HG03060 (cell line): ENCODE data around the gene SMIM7.

Experiments
- ATAC-seq: cut with Tn5 transposase; IDR thresholded peaks from one replicate; pipeline ENCODE4 v1.9.1; 2021; ENCODE audit warnings: low read depth, moderate number of reproducible peaks; ENCODE audit not compliant: unreplicated experiment

SMIM7 gene

DNA sequence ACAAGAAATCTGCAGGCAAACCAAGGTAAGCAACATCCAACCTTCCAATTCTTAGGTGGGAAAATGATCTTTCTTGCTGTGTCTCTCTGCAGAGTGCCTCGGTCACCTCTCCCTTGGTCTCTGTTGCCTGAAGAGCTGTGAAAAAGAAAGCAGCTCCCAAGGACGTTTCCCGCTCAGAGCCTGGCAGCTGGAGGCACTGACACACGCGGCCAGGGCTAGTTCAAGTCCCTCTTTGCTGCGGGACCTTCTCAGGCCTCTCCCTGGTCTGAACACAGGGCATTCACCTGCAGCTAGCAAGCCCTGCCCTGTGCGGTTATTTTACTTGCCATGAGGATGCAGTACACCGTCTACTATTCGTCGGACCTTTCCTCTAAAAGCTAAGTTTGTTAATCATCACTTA, 35.7 kb downstream of the SMIM7 start:
- ATAC-seq, result no peak

GRCh38 chr19:16623576-16623975, 36.4 kb downstream of the SMIM7 start:
- no peak for ATAC-seq

- no peak for ATAC-seq
These were observed 36.9 kb downstream of the SMIM7 start for GRCh38 chr19:16623066-16623465.

- no peak for ATAC-seq
These were observed 38.7 kb downstream of the SMIM7 start for GRCh38 chr19:16621165-16621800.

DNA sequence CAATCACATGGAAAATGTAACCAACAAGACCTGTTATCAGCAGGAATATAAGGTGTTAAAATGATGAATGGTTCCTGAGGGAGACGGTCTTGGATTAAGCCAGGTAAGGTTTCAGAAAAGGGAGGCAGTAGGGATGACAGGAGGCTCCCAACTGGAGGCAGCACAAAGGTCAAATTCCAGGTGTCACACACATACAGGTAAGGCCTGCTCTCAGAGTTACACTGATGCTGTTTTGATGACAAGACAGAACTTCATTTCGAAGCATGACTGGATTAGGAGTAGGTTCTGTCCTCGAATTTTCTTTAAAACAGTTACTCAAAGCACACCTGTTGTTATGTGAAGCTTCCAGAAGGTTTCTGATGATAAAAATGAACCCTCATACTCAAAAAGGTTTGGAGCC, 39.4 kb downstream of the SMIM7 start:
- ATAC-seq, result no peak

- no peak for ATAC-seq
These were observed 39.9 kb downstream of the SMIM7 start for GRCh38 chr19:16620018-16620417.

- ATAC-seq, result no peak
These were observed 40.5 kb downstream of the SMIM7 start for GRCh38 chr19:16619457-16619856.

GRCh38 chr19:16618248-16618647, 41.7 kb downstream of the SMIM7 start:
- no peak for ATAC-seq

- no peak for ATAC-seq
These were observed 44.1 kb downstream of the SMIM7 start for GRCh38 chr19:16615808-16616207.

GRCh38 chr19:16614941-16615340, 45.0 kb downstream of the SMIM7 start:
- no peak for ATAC-seq

DNA sequence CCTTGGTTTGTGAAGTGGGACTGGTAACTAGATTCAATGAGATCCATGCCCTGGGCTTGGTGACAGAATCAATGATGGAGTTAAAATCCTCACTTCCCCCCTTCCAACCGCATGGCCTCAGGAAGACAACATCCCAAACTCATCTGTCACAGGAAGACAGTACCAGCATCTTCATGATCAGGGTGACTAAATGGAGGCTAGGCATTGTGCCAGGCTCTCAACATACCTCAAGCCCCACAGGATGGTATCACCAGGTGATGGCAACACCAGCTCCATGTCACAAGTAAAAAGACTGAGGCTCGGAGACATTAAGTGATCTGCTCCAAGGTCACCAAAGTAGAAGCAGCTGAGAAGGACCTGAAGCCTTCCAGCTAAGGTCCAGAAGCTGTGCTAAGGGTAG, 46.1 kb downstream of the SMIM7 start:
- ATAC-seq, result no peak

- no peak for ATAC-seq
These were observed 47.3 kb downstream of the SMIM7 start for GRCh38 chr19:16612636-16613035.

DNA sequence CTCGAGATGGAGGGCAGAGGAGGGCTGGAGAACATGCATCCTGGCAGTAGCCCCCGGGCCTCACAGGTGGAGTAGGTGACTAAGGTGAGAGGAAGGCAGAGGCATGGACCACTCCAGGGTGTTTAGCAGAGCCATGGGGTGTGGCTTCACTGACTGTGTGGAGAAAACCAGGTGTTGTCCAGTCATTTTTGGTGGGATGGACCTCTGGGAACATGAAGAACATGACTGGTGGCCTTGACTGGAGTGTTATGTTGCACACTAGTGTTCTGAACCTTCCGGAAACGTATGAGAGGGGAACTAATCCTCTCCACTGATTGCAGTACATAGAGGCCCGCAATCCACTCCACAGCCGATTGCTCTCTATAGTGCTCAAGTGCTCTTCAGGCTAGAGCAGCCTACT, 48.8 kb downstream of the SMIM7 start:
- no peak for ATAC-seq

DNA sequence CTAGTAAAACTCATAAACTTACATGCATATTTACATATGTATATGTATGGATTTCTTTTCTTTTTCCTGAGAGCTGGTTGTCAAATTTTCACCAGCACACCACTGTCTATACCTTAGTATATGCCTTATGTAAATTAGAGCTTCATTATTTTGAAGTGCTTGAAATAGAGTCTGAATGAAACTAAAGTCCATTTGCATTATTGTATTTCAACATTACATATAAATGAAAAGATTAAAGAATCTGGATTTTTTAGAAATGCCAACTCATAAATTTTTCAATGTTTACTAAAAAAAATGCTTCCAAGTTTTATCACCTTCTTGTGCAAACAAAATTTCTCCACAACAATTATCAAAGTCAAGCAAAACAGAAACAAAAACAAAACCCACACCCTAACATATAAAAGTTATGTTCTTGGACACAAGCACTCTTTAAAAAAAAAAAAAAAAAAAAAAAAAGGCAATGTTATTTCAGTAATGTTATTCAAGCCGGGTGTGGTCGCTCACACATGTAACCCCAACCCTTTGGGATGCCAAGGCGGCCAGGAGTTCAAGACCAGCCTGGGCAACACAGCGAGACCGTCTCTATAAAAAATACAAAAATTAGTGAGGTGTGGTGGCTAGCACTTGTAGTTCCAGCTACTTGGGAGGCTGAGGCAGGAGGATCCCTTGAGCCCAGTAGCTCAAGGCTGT, 50.3 kb downstream of the SMIM7 start:
- no peak for ATAC-seq

DNA sequence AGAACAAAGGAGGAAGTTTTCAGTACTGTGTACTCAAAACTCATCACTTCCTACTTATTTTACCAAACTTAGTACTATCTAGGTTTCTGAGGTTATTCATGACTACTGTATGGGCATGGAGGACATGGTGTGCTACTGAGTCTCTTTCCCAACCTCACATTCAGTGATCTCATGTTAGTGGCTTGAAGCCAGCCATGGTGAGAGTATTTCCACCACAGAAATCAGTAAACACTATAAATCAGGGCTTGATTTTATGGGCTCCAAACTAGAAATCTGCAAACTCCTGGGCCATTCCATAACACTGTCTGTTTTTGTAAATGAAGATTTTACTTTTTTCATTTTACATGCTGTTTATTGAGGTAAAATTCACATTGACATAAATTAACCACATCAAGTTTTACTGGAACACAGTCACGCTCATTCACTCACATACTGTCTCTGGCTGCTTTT, 51.6 kb downstream of the SMIM7 start:
- ATAC-seq, result no peak

DNA sequence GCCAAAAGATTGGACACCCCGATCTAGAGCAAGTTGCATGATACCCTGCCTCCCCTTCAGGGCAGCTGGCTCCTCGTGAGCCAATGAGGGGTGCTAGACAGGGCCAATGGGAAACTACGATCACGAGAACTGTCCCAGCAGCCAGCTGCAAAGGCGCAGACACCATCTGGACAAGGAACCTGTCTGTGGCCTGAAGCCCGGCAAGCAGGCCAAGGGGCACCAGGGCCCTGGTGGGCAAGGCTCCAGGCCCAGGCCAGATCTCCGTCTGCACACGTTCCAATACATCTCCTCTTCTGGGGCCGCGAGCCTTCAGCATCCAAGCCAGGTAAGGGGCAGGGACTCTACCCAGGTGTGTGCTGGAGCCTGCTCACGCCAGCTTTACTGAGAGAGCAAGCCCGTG, 52.1 kb downstream of the SMIM7 start:
- ATAC-seq, result no peak

- ATAC-seq, result no peak
These were observed 54.4 kb downstream of the SMIM7 start for GRCh38 chr19:16605553-16605994.

DNA sequence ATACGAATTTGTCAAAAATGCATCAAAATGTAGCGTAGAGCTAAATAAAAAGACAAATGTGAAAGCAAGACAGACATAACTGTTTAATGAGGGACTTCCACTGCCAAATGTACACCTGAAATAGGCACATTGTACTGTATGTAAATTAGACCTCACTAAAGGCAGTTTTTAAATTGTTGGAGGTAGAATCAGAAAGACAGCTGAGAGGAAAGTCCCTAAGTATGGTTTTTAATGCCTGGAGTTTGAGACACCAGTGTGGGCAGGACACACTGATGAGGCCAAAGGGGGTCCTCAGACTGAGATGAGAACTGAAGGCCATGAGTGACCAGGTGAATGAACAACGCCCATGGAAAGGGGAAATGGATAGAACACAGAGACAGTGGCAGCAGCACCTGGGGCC, 54.8 kb downstream of the SMIM7 start:
- ATAC-seq, result no peak

DNA sequence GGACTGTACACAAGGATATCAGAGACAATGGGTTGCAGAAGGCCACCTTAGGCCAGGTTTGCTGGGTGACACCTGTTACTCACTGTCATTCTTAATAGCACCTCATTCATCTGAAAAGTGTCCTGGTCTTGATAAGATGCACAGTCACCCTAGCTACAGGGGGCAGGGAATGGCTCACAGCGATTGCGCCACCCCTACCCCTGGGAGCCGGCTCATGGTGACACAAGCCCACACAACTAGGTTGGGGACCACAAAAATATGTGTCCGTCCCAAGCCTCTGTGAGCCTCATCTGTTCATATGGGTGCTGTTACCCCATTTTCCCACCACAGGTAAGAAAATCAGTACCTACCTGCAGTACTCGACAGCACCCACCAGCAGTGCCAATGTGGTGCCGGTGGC, 55.3 kb downstream of the SMIM7 start:
- no peak for ATAC-seq

- no peak for ATAC-seq
These were observed 56.9 kb downstream of the SMIM7 start for GRCh38 chr19:16603090-16603489.

GRCh38 chr19:16601378-16602052, 58.4 kb downstream of the SMIM7 start:
- no peak for ATAC-seq

DNA sequence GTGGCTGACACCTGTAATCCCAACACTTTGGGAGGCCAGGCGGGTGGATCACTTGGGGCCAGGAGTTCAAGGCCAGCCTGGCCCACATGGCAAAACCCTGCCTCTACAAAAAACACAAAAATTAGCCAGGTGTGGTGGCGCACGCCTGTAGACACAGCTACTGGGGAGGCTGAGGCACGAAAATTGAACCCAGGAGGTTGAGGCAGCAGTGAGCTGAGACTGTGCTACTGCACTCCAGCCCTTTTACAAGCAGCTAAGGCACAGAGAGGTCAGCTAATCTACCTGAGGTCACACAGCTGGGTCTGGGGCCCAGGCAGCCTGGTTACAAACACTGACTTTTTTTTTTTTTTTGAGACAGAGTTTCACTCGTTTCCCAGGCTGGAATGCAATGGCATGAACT, 59.1 kb downstream of the SMIM7 start:
- ATAC-seq, result no peak
